K562 (cell line): ENCODE results near the gene ZC3H15. TPM values are rescaled to one million over a fixed set of nuclear protein-coding genes. Genes with fewer than 3 reads are reported as not detected.

ENCODE experiments used
- CBFA2T2 ChIP-seq: fragments of 450-650 bp; conservative IDR thresholded peaks from 2 replicates; pipeline ENCODE4 v1.6.1; 2017; ENCODE audit warnings: mild to moderate bottlenecking
- CBFA2T3 ChIP-seq: fragments of 450-650 bp; IDR thresholded peaks from 2 replicates; pipeline ENCODE4 v1.6.1; 2017
- CREBBP ChIP-seq: IDR thresholded peaks from one replicate; pipeline ENCODE4 v1.6.1; 2012; ENCODE audit warnings: low read depth, mild to moderate bottlenecking, control low read depth, inconsistent platforms, low read length
- DNMT1 ChIP-seq: fragments of 450-650 bp; IDR thresholded peaks from 2 replicates; pipeline ENCODE4 v1.6.1; 2016; ENCODE audit warnings: antibody characterized with exemption, mild to moderate bottlenecking
- FOXJ2 ChIP-seq: fragments of 200-800 bp; sonication (Bioruptor generic); IDR thresholded peaks from 2 replicates; pipeline ENCODE4 v1.6.1; 2016; ENCODE audit warnings: missing genetic modification characterization, missing compliant biosample characterization
- FUS ChIP-seq: fragments of 200-400 bp; formaldehyde crosslinking; optimal IDR thresholded peaks from 2 replicates; pipeline ENCODE3; 2017; ENCODE audit warnings: low read depth, low read length
- GABPB2 ChIP-seq: fragments of 250-450 bp; sonication (Bioruptor Pico); conservative IDR thresholded peaks from 2 replicates; pipeline ENCODE4 v1.5.1; 2021; ENCODE audit warnings: mild to moderate bottlenecking
- NBN ChIP-seq: fragments of 450-650 bp; IDR thresholded peaks from 2 replicates; pipeline ENCODE4 v1.6.1; 2016; ENCODE audit warnings: low read depth, mild to moderate bottlenecking
- NONO ChIP-seq, 2 experiments: fragments of 200-400 bp in 1 of 2; fragments of 450-650 bp in 1 of 2; formaldehyde crosslinking in 1 of 2; IDR thresholded peaks; 2 replicates each; pipeline ENCODE4 v1.6.1; 2017; ENCODE audit warnings: low read depth in 2 of 2, mild to moderate bottlenecking in 2 of 2, moderate library complexity in 2 of 2, low read length in 1 of 2
- NR2F6 ChIP-seq: fragments of 450-650 bp; formaldehyde crosslinking; IDR thresholded peaks from 2 replicates; pipeline ENCODE4 v1.4.0; 2020; ENCODE audit warnings: mild to moderate bottlenecking
- SMARCE1 ChIP-seq: fragments of 450-650 bp; IDR thresholded peaks from 2 replicates; pipeline ENCODE4 v1.7.1; 2016; ENCODE audit warnings: mild to moderate bottlenecking
- SP1 ChIP-seq: sonication (generic); formaldehyde crosslinking; IDR thresholded peaks from 2 replicates; pipeline ENCODE4 v1.8.1; 2022; ENCODE audit warnings: mild to moderate bottlenecking, missing genetic modification reagents
- STAT5B ChIP-seq: fragments of 250-450 bp; sonication (Bioruptor Pico); IDR thresholded peaks from 2 replicates; pipeline ENCODE4 v1.8.0; 2021; ENCODE audit warnings: mild to moderate bottlenecking, inconsistent platforms
- TAF7 ChIP-seq: fragments of 450-650 bp; IDR thresholded peaks from 2 replicates; pipeline ENCODE4 v1.6.1; 2016; ENCODE audit warnings: missing genetic modification characterization, missing compliant biosample characterization
- ZBTB1 ChIP-seq: sonication (generic); formaldehyde crosslinking; IDR thresholded peaks from 2 replicates; pipeline ENCODE4 v1.8.1; 2023; ENCODE audit warnings: missing genetic modification reagents, low read depth, mild to moderate bottlenecking, borderline replicate concordance
- ZEB2 ChIP-seq: fragments of 450-650 bp; IDR thresholded peaks from 2 replicates; pipeline ENCODE4 v1.6.1; 2016
- ZKSCAN1 ChIP-seq: fragments of 150-350 bp; IDR thresholded peaks from 2 replicates; pipeline ENCODE4 v1.6.1; 2016; ENCODE audit warnings: low read depth, low read length
- ZNF668 ChIP-seq: fragments of 250-450 bp; sonication (Bioruptor Pico); IDR thresholded peaks from 2 replicates; pipeline ENCODE4 v1.8.0; 2022; ENCODE audit warnings: mild to moderate bottlenecking, inconsistent platforms
- polyA plus RNA-seq, 8 experiments: library from polyadenylated mRNA; depleted of rRNA in 4 of 8; stranded (reverse) in 5 of 8; unstranded in 3 of 8; fragments of >200 nt; fragmentation: Nextera tagmentation in 2 of 8; fragmentation: Illumina TruSeq in 1 of 8; extraction: Ambion mirVana in 2 of 8; extraction: Trizol in 1 of 8; gene quantifications; 2 replicates each; pipeline versions ENCODE4 v1.2.1 to v1.2.3, GENCODE V29; 2011 to 2014; ENCODE audit warnings: inconsistent platforms in 1 of 8, missing spikeins in 1 of 8
- total RNA-seq, 7 experiments: library from RNA; depleted of rRNA in 6 of 7; stranded (reverse); fragments of >200 nt in 6 of 7; fragmentation: Illumina TruSeq in 2 of 7; extraction: Trizol in 2 of 7; gene quantifications; 2 replicates each; pipeline versions ENCODE4 v1.2.1 to v1.2.3, GENCODE V29; 2011 to 2021; ENCODE audit warnings: low replicate concordance in 1 of 7
- TF ChIP-seq, protein P1 (sequence below), 2 experiments: fragments of 450-650 bp; conservative IDR thresholded peaks; 2 replicates each; pipeline ENCODE4 v1.6.1; 2017; ENCODE audit warnings: mild to moderate bottlenecking in 2 of 2, moderate library complexity in 2 of 2
- TF ChIP-seq, protein P2 (sequence below): fragments of 450-650 bp; IDR thresholded peaks from 2 replicates; pipeline ENCODE4 v1.6.1; 2017; ENCODE audit warnings: antibody characterized with exemption, mild to moderate bottlenecking
- TF ChIP-seq, protein P3 (sequence below): fragments of 450-650 bp; conservative IDR thresholded peaks from 2 replicates; pipeline ENCODE4 v1.6.1; 2016; ENCODE audit warnings: missing genetic modification characterization, low read depth, mild to moderate bottlenecking, control low read depth, missing compliant biosample characterization
- TF ChIP-seq, protein P4 (sequence below): fragments of 250-450 bp; sonication (Bioruptor Pico); IDR thresholded peaks from 2 replicates; pipeline ENCODE4 v1.8.0; 2022; ENCODE audit warnings: moderate library complexity, mild to moderate bottlenecking, inconsistent platforms

Gene ZC3H15
- total and polyA plus RNA-seq, 9 of the 15 experiments (the other 6 are each of a cell fraction or from before 2014, with no cell fraction given) = 132 to 286 (median 189) TPM

DNA sequence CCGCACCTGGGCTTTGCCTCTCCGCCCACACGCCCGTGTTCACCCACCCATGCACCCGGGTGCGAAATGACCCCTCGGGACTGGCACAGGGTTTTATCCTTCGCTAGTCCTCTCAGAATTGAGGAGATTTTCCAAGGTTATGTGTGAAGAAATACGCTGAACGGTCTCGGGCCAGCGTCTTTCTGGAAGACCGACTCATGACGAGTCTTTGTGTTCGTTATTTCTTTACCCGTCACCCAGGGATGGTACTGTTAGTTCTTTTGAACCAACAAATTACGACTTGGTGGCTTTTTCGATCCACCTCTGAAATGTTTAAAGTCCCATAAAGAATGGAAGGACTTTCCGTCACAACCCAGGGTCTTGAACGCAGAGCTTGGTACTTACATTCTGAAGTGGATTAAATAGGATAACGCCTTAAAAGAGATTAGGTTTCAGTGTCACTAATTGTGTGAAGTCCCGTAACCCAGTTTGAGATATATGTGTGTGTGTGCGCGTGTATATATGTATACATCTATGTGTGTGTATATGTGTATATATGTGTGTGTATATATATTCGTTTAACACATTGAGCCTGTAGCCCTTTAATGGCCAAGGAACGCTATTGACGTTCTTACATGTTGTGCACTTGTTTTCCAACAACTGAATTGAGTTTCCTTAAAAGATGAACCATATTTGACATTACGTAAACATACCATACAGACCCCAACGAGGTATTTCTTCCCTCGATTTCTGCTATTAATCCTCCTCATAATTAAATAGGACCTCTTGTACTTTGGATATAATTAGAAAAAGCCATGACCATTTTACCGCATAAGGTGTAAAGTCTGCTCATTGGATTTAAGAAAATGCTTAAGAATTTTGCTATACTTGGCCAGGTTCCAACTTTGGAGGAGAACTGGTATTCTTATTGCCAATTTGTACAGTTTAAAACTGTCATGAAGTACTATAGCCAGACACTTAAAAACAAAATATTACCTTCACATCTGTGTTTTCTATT lies 889 bp downstream of the ZC3H15 start (continued):
- TF ChIP-seq, protein P1, sequence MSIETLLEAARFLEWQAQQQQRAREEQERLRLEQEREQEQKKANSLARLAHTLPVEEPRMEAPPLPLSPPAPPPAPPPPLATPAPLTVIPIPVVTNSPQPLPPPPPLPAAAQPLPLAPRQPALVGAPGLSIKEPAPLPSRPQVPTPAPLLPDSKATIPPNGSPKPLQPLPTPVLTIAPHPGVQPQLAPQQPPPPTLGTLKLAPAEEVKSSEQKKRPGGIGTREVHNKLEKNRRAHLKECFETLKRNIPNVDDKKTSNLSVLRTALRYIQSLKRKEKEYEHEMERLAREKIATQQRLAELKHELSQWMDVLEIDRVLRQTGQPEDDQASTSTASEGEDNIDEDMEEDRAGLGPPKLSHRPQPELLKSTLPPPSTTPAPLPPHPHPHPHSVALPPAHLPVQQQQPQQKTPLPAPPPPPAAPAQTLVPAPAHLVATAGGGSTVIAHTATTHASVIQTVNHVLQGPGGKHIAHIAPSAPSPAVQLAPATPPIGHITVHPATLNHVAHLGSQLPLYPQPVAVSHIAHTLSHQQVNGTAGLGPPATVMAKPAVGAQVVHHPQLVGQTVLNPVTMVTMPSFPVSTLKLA (conservative IDR thresholded peaks at IDR 0.05) = peak; percentile 25 to 36; a peak in 3 of 4 replicates
- TF ChIP-seq ZBTB1 (CRISPR knock-in tag) (no peak), ZNF668 (no peak), TAF7 (no peak), CBFA2T3 (no peak), NR2F6 (CRISPR knock-in tag) (no peak), ZEB2 (no peak), STAT5B (CRISPR knock-in tag) (no peak), DNMT1 (no peak), SP1 (CRISPR knock-in tag) (no peak), FUS (no peak), FOXJ2 (tag) (peak; percentile 41; the same call in 1 of the 2 replicates), CBFA2T2 (no peak), GABPB2 (no peak), ZKSCAN1 (no peak), CREBBP (no peak), NBN (no peak), NONO (IDR thresholded peaks at IDR 0.05; ENCODE audit: low read depth in 2 of 2, low read length in 1 of 2) (no peak), SMARCE1 (0 out of 2 replicates have a peak, but pooled peaks have one; percentile 18)
- TF ChIP-seq, protein P2, sequence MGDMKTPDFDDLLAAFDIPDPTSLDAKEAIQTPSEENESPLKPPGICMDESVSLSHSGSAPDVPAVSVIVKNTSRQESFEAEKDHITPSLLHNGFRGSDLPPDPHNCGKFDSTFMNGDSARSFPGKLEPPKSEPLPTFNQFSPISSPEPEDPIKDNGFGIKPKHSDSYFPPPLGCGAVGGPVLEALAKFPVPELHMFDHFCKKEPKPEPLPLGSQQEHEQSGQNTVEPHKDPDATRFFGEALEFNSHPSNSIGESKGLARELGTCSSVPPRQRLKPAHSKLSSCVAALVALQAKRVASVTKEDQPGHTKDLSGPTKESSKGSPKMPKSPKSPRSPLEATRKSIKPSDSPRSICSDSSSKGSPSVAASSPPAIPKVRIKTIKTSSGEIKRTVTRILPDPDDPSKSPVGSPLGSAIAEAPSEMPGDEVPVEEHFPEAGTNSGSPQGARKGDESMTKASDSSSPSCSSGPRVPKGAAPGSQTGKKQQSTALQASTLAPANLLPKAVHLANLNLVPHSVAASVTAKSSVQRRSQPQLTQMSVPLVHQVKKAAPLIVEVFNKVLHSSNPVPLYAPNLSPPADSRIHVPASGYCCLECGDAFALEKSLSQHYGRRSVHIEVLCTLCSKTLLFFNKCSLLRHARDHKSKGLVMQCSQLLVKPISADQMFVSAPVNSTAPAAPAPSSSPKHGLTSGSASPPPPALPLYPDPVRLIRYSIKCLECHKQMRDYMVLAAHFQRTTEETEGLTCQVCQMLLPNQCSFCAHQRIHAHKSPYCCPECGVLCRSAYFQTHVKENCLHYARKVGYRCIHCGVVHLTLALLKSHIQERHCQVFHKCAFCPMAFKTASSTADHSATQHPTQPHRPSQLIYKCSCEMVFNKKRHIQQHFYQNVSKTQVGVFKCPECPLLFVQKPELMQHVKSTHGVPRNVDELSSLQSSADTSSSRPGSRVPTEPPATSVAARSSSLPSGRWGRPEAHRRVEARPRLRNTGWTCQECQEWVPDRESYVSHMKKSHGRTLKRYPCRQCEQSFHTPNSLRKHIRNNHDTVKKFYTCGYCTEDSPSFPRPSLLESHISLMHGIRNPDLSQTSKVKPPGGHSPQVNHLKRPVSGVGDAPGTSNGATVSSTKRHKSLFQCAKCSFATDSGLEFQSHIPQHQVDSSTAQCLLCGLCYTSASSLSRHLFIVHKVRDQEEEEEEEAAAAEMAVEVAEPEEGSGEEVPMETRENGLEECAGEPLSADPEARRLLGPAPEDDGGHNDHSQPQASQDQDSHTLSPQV = peak; percentile 33; the same call in 1 of the 2 replicates
- TF ChIP-seq, protein P3, sequence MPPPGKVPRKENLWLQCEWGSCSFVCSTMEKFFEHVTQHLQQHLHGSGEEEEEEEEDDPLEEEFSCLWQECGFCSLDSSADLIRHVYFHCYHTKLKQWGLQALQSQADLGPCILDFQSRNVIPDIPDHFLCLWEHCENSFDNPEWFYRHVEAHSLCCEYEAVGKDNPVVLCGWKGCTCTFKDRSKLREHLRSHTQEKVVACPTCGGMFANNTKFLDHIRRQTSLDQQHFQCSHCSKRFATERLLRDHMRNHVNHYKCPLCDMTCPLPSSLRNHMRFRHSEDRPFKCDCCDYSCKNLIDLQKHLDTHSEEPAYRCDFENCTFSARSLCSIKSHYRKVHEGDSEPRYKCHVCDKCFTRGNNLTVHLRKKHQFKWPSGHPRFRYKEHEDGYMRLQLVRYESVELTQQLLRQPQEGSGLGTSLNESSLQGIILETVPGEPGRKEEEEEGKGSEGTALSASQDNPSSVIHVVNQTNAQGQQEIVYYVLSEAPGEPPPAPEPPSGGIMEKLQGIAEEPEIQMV (tag) = no peak
- TF ChIP-seq, protein P4, sequence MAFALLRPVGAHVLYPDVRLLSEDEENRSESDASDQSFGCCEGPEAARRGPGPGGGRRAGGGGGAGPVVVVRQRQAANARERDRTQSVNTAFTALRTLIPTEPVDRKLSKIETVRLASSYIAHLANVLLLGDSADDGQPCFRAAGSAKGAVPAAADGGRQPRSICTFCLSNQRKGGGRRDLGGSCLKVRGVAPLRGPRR (CRISPR knock-in tag) = no peak
